ENCODE measurements around the gene TRIM41.

DNA sequence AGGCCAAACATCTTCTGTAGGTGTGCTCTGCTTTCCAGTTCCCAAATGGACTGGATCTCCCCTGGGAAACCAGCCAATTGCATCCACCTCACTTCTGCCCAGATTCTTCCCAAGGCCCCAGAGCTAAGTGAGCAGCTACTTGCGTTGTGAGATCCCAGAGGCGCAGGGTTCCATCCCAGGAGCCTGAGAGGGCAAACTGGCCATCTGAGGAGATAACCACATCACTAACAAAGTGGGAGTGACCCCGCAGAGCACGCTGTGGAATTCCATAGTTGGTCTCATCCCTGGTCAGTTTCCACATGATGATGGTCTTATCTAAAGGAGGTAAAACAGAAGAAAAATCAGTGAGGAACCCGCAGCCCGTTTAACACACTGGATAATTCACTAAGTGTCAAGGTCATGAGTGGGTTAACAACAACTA, 19.0 kb downstream of the TRIM41 start:
- TF ChIP-seq YY1 (IDR thresholded peaks at IDR 0.05; ENCODE audit: low read depth) (no peak), CEBPB (IDR thresholded peaks at IDR 0.05) (no peak), TAF1 (IDR thresholded peaks at IDR 0.05; ENCODE audit: low read depth) (no peak), NFIC (IDR thresholded peaks at IDR 0.05) (no peak), ZBTB7A (IDR thresholded peaks at IDR 0.05; ENCODE audit: low read depth) (no peak), CREB1 (IDR thresholded peaks at IDR 0.05; ENCODE audit: low read depth) (no peak), EP300 (IDR thresholded peaks at IDR 0.05; ENCODE audit: borderline replicate concordance) (no peak), EGR1 (IDR thresholded peaks at IDR 0.05) (no peak), RAD21 (IDR thresholded peaks at IDR 0.05; ENCODE audit: low read depth) (no peak), TEAD4 (IDR thresholded peaks at IDR 0.05) (no peak), FOXM1 (IDR thresholded peaks at IDR 0.05; ENCODE audit: borderline replicate concordance, low read depth) (no peak)
- TF ChIP-seq, protein P1, sequence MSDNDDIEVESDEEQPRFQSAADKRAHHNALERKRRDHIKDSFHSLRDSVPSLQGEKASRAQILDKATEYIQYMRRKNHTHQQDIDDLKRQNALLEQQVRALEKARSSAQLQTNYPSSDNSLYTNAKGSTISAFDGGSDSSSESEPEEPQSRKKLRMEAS (IDR thresholded peaks at IDR 0.05): no peak
- TF ChIP-seq, protein P2, sequence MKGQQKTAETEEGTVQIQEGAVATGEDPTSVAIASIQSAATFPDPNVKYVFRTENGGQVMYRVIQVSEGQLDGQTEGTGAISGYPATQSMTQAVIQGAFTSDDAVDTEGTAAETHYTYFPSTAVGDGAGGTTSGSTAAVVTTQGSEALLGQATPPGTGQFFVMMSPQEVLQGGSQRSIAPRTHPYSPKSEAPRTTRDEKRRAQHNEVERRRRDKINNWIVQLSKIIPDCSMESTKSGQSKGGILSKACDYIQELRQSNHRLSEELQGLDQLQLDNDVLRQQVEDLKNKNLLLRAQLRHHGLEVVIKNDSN (IDR thresholded peaks at IDR 0.05): no peak
- TF ChIP-seq, protein P3, sequence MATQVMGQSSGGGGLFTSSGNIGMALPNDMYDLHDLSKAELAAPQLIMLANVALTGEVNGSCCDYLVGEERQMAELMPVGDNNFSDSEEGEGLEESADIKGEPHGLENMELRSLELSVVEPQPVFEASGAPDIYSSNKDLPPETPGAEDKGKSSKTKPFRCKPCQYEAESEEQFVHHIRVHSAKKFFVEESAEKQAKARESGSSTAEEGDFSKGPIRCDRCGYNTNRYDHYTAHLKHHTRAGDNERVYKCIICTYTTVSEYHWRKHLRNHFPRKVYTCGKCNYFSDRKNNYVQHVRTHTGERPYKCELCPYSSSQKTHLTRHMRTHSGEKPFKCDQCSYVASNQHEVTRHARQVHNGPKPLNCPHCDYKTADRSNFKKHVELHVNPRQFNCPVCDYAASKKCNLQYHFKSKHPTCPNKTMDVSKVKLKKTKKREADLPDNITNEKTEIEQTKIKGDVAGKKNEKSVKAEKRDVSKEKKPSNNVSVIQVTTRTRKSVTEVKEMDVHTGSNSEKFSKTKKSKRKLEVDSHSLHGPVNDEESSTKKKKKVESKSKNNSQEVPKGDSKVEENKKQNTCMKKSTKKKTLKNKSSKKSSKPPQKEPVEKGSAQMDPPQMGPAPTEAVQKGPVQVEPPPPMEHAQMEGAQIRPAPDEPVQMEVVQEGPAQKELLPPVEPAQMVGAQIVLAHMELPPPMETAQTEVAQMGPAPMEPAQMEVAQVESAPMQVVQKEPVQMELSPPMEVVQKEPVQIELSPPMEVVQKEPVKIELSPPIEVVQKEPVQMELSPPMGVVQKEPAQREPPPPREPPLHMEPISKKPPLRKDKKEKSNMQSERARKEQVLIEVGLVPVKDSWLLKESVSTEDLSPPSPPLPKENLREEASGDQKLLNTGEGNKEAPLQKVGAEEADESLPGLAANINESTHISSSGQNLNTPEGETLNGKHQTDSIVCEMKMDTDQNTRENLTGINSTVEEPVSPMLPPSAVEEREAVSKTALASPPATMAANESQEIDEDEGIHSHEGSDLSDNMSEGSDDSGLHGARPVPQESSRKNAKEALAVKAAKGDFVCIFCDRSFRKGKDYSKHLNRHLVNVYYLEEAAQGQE (IDR thresholded peaks at IDR 0.05; ENCODE audit: low read depth): no peak

Measured in Ishikawa (cell line).